IMR-90 (cell line): Measurements from ENCODE around the gene PSMB2. TPM values are rescaled to one million over a fixed set of nuclear protein-coding genes. Genes with fewer than 3 reads are reported as not detected.

ENCODE experiments used
- ATAC-seq: fragments of 200-7000 bp; cut with Tn5 transposase; 2 replicates; pipeline ENCODE4 v1.9.1; 2020; ENCODE audit warnings: low read depth, mild to moderate bottlenecking, moderate library complexity
- BruUV-seq: library from RNA; stranded (reverse); fragments of 400-500 nt; replicated peaks from 2 replicates; lab custom pipeline; 2021; lab: Mats Ljungman, UMichigan
- CTCF ChIA-PET: fragments of 300-600 bp; formaldehyde crosslinking; extraction: SDS; loops from one replicate; lab custom pipeline; 2021; ENCODE audit warnings: antibody characterized with exemption; lab: Yijun Ruan, JAX
- POLR2A ChIA-PET: fragments of 300-600 bp; sonication (Branson Sonifier 250); formaldehyde crosslinking; loops from one replicate; lab custom pipeline; 2022; ENCODE audit warnings: antibody characterized with exemption; ENCODE audit not compliant: unreplicated experiment; lab: Charles Lee
- DNase-seq: peaks from one replicate; pipeline ENCODE4 v3.0.0; 2013
- H2AFZ ChIP-seq: replicated peaks from 2 replicates; pipeline ENCODE3; 2013; ENCODE audit warnings: low read length, mild to moderate bottlenecking; ENCODE audit not compliant: poor library complexity
- H2AK5ac ChIP-seq: 2 replicates; pipeline ENCODE4 v1.6.1; 2013; ENCODE audit warnings: low read depth, low read length, inconsistent platforms
- H2AK9ac ChIP-seq: replicated peaks from 2 replicates; pipeline ENCODE3; 2013; ENCODE audit warnings: mild to moderate bottlenecking, low read depth, low read length, moderate library complexity; ENCODE audit not compliant: poor library complexity
- H2BK120ac ChIP-seq: 2 replicates; pipeline ENCODE4 v1.6.1; 2013; ENCODE audit warnings: low read depth, low read length, inconsistent platforms
- H2BK15ac ChIP-seq: 3 replicates; pipeline ENCODE4 v1.6.1; 2013; ENCODE audit warnings: low read depth, low read length, inconsistent platforms
- H2BK20ac ChIP-seq: 2 replicates; pipeline ENCODE4 v1.6.1; 2013; ENCODE audit warnings: low read depth, mild to moderate bottlenecking, inconsistent platforms, low read length, moderate library complexity
- H2BK5ac ChIP-seq: 2 replicates; pipeline ENCODE4 v1.6.1; 2013; ENCODE audit warnings: mild to moderate bottlenecking, low read depth, low read length, inconsistent platforms; ENCODE audit not compliant: poor library complexity, severe bottlenecking
- H3K14ac ChIP-seq: replicated peaks from 2 replicates; pipeline ENCODE4 v1.6.1; 2013; ENCODE audit warnings: low read depth, low read length, inconsistent platforms
- H3K18ac ChIP-seq: 2 replicates; pipeline ENCODE4 v1.6.1; 2013; ENCODE audit warnings: low read depth, low read length, control low read depth
- H3K23ac ChIP-seq: 2 replicates; pipeline ENCODE4 v1.6.1; 2013; ENCODE audit warnings: low read depth, low read length, inconsistent platforms
- H3K27ac ChIP-seq: 2 replicates; pipeline ENCODE4 v1.5.1; 2013; ENCODE audit warnings: mild to moderate bottlenecking, control low read depth, low read length; ENCODE audit not compliant: insufficient read depth
- H3K27me3 ChIP-seq: 2 replicates; pipeline ENCODE4 v1.6.1; 2013; ENCODE audit warnings: low read length; ENCODE audit not compliant: control insufficient read depth, insufficient read depth
- H3K36me3 ChIP-seq: 2 replicates; pipeline ENCODE4 v1.6.1; 2013; ENCODE audit warnings: low read length, mixed read lengths; ENCODE audit not compliant: control insufficient read depth, insufficient read depth
- H3K4ac ChIP-seq: 2 replicates; pipeline ENCODE4 v1.6.1; 2013; ENCODE audit warnings: low read depth, low read length, inconsistent platforms
- H3K4me1 ChIP-seq: 2 replicates; pipeline ENCODE4 v1.6.1; 2013; ENCODE audit warnings: low read length, mixed read lengths; ENCODE audit not compliant: control insufficient read depth, insufficient read depth
- H3K4me2 ChIP-seq: 2 replicates; pipeline ENCODE4 v1.6.1; 2013; ENCODE audit warnings: low read depth, mild to moderate bottlenecking, control low read depth, low read length, moderate library complexity
- H3K4me3 ChIP-seq: 2 replicates; pipeline ENCODE4 v1.5.1; 2013; ENCODE audit warnings: low read depth, mild to moderate bottlenecking, control low read depth, low read length, moderate library complexity; ENCODE audit not compliant: insufficient read depth
- H3K56ac ChIP-seq: 2 replicates; pipeline ENCODE4 v1.6.1; 2013; ENCODE audit warnings: low read length, inconsistent platforms; ENCODE audit not compliant: insufficient read depth; ENCODE audit errors: extremely low read depth
- H3K79me1 ChIP-seq, 2 experiments: 2 replicates each; pipeline ENCODE4 v1.6.1; 2013; ENCODE audit warnings: low read length in 2 of 2, inconsistent platforms in 1 of 2, low read depth in 1 of 2
- H3K9ac ChIP-seq: 2 replicates; pipeline ENCODE4 v1.6.1; 2013; ENCODE audit warnings: low read depth, low read length, control low read depth
- H3K9me1 ChIP-seq: 2 replicates; pipeline ENCODE4 v1.6.1; 2013; ENCODE audit warnings: low read length, inconsistent platforms; ENCODE audit not compliant: insufficient read depth
- H3K9me3 ChIP-seq: 2 replicates; pipeline ENCODE4 v1.6.1; 2013; ENCODE audit warnings: low read length; ENCODE audit not compliant: control insufficient read depth, insufficient read depth
- H4K20me1 ChIP-seq: 2 replicates; pipeline ENCODE4 v1.6.1; 2013; ENCODE audit warnings: low read length, inconsistent platforms; ENCODE audit not compliant: insufficient read depth
- H4K5ac ChIP-seq: 2 replicates; pipeline ENCODE4 v1.6.1; 2013; ENCODE audit warnings: mild to moderate bottlenecking, low read depth, low read length, control low read depth
- H4K8ac ChIP-seq, 2 experiments: 2 replicates each; pipeline ENCODE4 v1.6.1; 2013; ENCODE audit warnings: low read depth in 2 of 2, low read length in 2 of 2, control low read depth in 1 of 2, inconsistent platforms in 1 of 2
- H4K91ac ChIP-seq: 2 replicates; pipeline ENCODE4 v1.6.1; 2013; ENCODE audit warnings: low read depth, low read length, inconsistent platforms; ENCODE audit not compliant: insufficient read depth
- BHLHE40 ChIP-seq: fragments of 150-350 bp; IDR thresholded peaks from 2 replicates; pipeline ENCODE4 v1.6.1; 2016; ENCODE audit warnings: mild to moderate bottlenecking, low read depth, low read length
- CHD1 ChIP-seq: IDR thresholded peaks from 2 replicates; pipeline ENCODE4 v1.6.1; 2012; ENCODE audit warnings: low read depth, low read length, improper control_type of control experiment
- CTCF ChIP-seq: conservative IDR thresholded peaks from 2 replicates; pipeline ENCODE4 v1.5.1; 2012; ENCODE audit warnings: mild to moderate bottlenecking, low read depth, low read length, improper control_type of control experiment
- MAZ ChIP-seq: IDR thresholded peaks from 2 replicates; pipeline ENCODE4 v1.6.1; 2012; ENCODE audit warnings: low read depth, mild to moderate bottlenecking, low read length, improper control_type of control experiment, moderate library complexity, borderline replicate concordance
- MXI1 ChIP-seq: IDR thresholded peaks from 2 replicates; pipeline ENCODE4 v1.6.1; 2012; ENCODE audit warnings: low read depth, mild to moderate bottlenecking, low read length, moderate library complexity, borderline replicate concordance
- NFE2L2 ChIP-seq: fragments of 150-350 bp; IDR thresholded peaks from 2 replicates; pipeline ENCODE4 v1.6.1; 2016; ENCODE audit warnings: low read depth, mild to moderate bottlenecking, low read length
- POLR2A ChIP-seq: IDR thresholded peaks from 2 replicates; pipeline ENCODE4 v1.6.1; 2012; ENCODE audit warnings: mild to moderate bottlenecking, low read depth, low read length
- RAD21 ChIP-seq: IDR thresholded peaks from 2 replicates; pipeline ENCODE4 v1.6.1; 2012; ENCODE audit warnings: low read length, improper control_type of control experiment
- RCOR1 ChIP-seq: IDR thresholded peaks from 2 replicates; pipeline ENCODE4 v1.6.1; 2012; ENCODE audit warnings: mild to moderate bottlenecking, low read length, improper control_type of control experiment; ENCODE audit not compliant: insufficient replicate concordance
- RFX5 ChIP-seq: IDR thresholded peaks from 2 replicates; pipeline ENCODE4 v1.8.0; 2012; ENCODE audit warnings: low read depth, mild to moderate bottlenecking, low read length, moderate library complexity
- SMC3 ChIP-seq: fragments of 150-350 bp; IDR thresholded peaks from 2 replicates; pipeline ENCODE4 v1.6.1; 2016; ENCODE audit warnings: low read depth, mild to moderate bottlenecking, antibody characterized with exemption, low read length, moderate library complexity
- USF2 ChIP-seq: fragments of 150-350 bp; IDR thresholded peaks from 2 replicates; pipeline ENCODE4 v1.6.1; 2017; ENCODE audit warnings: mild to moderate bottlenecking, antibody characterized with exemption, low read length, low read depth
- WGBS, 2 experiments: methylation state at CpG; one replicate each; pipeline versions ENCODE4 v1.1.5 to v1.1.7; 2013; ENCODE audit warnings: missing lambda C conversion rate in 2 of 2; ENCODE audit not compliant: insufficient read length in 1 of 2; ENCODE audit errors: extremely low coverage in 2 of 2; 5-methylcytosine and 5-hydroxymethylcytosine counted together
- dilution Hi-C: fragments of 300-500 bp; cut with HindIII; formaldehyde crosslinking; loops from one replicate; pipeline ENCODE4 v1.14.3; 2018; ENCODE audit warnings: low sequenced_read_pairs; ENCODE audit not compliant: unreplicated experiment
- in situ Hi-C: fragments of 300-500 bp; cut with MboI; formaldehyde crosslinking; loops from 3 replicates; pipeline ENCODE4 v1.14.3; 2019; ENCODE audit warnings: low sequenced_read_pairs, inconsistent platforms, mixed read lengths
- intact Hi-C: fragments of 100-400 bp; cut with micrococcal nuclease; formaldehyde crosslinking; loops from 2 replicates; pipeline ENCODE4 v1.10.0; 2022
- polyA plus RNA-seq, 3 experiments: library from polyadenylated mRNA; depleted of rRNA; stranded (reverse); fragments of >200 nt; gene quantifications; 2 replicates each; pipeline ENCODE4 v1.2.3, GENCODE V29; 2012; ENCODE audit warnings: low replicate concordance in 1 of 3
- total RNA-seq: library from RNA; depleted of rRNA; stranded (reverse); fragments of >200 nt; gene quantifications from 2 replicates; pipeline ENCODE4 v1.2.3, GENCODE V29; 2012
- TF ChIP-seq, protein P1 (sequence below): fragments of 150-350 bp; IDR thresholded peaks from 2 replicates; pipeline ENCODE4 v1.6.1; 2016; ENCODE audit warnings: low read depth, mild to moderate bottlenecking, low read length, moderate library complexity, borderline replicate concordance

The PSMB2 gene
- total and polyA plus RNA-seq, 2 of the 4 experiments (the other 2 are of a cell fraction) = 23.8 to 86.2 TPM

GRCh38 chr1:35555601-35556477, 85.5 kb downstream of the PSMB2 start:
- Histone ChIP-seq H3K9ac (no peak overlapping the region), H3K23ac (0 out of 2 replicates have a peak overlapping the region, but pooled peaks have one; percentile 25), H2AK9ac (no peak overlapping the region), H3K4me2 (peak overlapping the region; percentile 92), H4K5ac (no peak overlapping the region), H3K4me1 (peaks cover 10% of the 10 kb centered on the region), H4K20me1 (peaks cover 24% of the 10 kb centered on the region), H3K9me3 (no peaks in the 10 kb centered on the region), H3K36me3 (peaks cover 7% of the 10 kb centered on the region), H4K8ac (no peak overlapping the region), H3K27ac (no peak overlapping the region), H2BK5ac (peak overlapping the region; percentile 59), H3K79me1 (peaks cover 9 to 64% of the 10 kb centered on the region in 2 experiments), H2BK20ac (no peak overlapping the region), H3K27me3 (no peaks in the 10 kb centered on the region), H3K4me3 (peak overlapping the region; percentile 79; the same call in 1 of the 2 replicates), H2BK15ac (no peak overlapping the region), H3K4ac (no peak overlapping the region), H2AFZ (no peak overlapping the region), H2AK5ac (no peak overlapping the region; the same call in 1 of the 2 replicates), H4K91ac (no peak overlapping the region), H3K18ac (no peak overlapping the region), H3K14ac (no peak overlapping the region), H3K56ac (no peak overlapping the region), H2BK120ac (no peak overlapping the region), H3K9me1 (peaks cover 6% of the 10 kb centered on the region)
- CTCF ChIA-PET = interaction anchor here (1.2 to 1.8 kb wide), 5 partner anchors 9 to 213 kb away, joined by 3 to 9 read pairs (median 4); partner anchors contain the start of gene CLSPN
- POLR2A ChIA-PET = interaction anchor here (1.2 kb wide), 1 partner anchor 103 kb away, joined by 3 read pairs; no protein-coding TSS in a partner anchor
- no CpG with 5 or more reads among the region's 10 CpGs for WGBS, 2 experiments
- dilution Hi-C loops = no loop called here
- in situ Hi-C loops = no loop called here
- DNase-seq (peak; percentile 78), ATAC-seq (no peak)
- BruUV-seq = no TSS peak
- intact Hi-C loops = loop anchor here (2.0 kb wide), 1 partner anchor 363 kb away; the partner anchor contains the start of gene SFPQ
- no peak for TF ChIP-seq CHD1
- no peak for TF ChIP-seq CTCF
- TF ChIP-seq POLR2A = no peak
- no peak for TF ChIP-seq MAZ
- no peak for TF ChIP-seq BHLHE40
- TF ChIP-seq MXI1 = no peak
- TF ChIP-seq USF2 = no peak
- TF ChIP-seq RFX5 = no peak
- TF ChIP-seq RCOR1 = no peak
- TF ChIP-seq, protein P1, sequence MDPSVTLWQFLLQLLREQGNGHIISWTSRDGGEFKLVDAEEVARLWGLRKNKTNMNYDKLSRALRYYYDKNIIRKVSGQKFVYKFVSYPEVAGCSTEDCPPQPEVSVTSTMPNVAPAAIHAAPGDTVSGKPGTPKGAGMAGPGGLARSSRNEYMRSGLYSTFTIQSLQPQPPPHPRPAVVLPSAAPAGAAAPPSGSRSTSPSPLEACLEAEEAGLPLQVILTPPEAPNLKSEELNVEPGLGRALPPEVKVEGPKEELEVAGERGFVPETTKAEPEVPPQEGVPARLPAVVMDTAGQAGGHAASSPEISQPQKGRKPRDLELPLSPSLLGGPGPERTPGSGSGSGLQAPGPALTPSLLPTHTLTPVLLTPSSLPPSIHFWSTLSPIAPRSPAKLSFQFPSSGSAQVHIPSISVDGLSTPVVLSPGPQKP = no peak
- TF ChIP-seq RAD21 = no peak
- TF ChIP-seq SMC3 = 0 out of 2 replicates have a peak, but pooled peaks have one; percentile 5
- no peak for TF ChIP-seq NFE2L2
